Neutrophil (primary cell): Measurements from ENCODE around the gene PPM1L.

Source experiments
- H3K27ac ChIP-seq: fragments of 200-600 bp; sonication (generic); 2 replicates; pipeline ENCODE4 v1.5.1; 2016; ENCODE audit warnings: mild to moderate bottlenecking, moderate library complexity
- H3K27me3 ChIP-seq: fragments of 200-600 bp; sonication (generic); 2 replicates; pipeline ENCODE4 v1.6.0; 2016; ENCODE audit warnings: mild to moderate bottlenecking
- H3K36me3 ChIP-seq: fragments of 200-600 bp; sonication (generic); 2 replicates; pipeline ENCODE4 v1.5.1; 2017
- H3K4me1 ChIP-seq, 2 experiments: fragments of 200-600 bp in 1 of 2; sonication (generic) in 1 of 2; 1 replicate in 1 of 2; 2 replicates in 1 of 2; pipeline versions ENCODE4 v1.5.1 to v1.6.1; 2013 to 2016; ENCODE audit warnings: low read depth in 1 of 2, low read length in 1 of 2, mild to moderate bottlenecking in 1 of 2, moderate library complexity in 1 of 2; ENCODE audit not compliant: control insufficient read depth in 1 of 2, insufficient read depth in 1 of 2
- H3K4me3 ChIP-seq, 2 experiments: fragments of 200-600 bp in 1 of 2; sonication (generic) in 1 of 2; 1 replicate in 1 of 2; 2 replicates in 1 of 2; pipeline ENCODE4 v1.5.1; 2013 to 2016; ENCODE audit warnings: low read depth in 1 of 2, low read length in 1 of 2, mild to moderate bottlenecking in 1 of 2, moderate library complexity in 1 of 2
- H3K9me3 ChIP-seq: fragments of 200-600 bp; sonication (generic); 2 replicates; pipeline ENCODE4 v1.5.1; 2016
- TF ChIP-seq, protein P1 (sequence below): fragments of 200-600 bp; sonication (generic); IDR thresholded peaks from 2 replicates; pipeline ENCODE4 v1.5.1; 2016; ENCODE audit warnings: antibody characterized with exemption

PPM1L gene

DNA sequence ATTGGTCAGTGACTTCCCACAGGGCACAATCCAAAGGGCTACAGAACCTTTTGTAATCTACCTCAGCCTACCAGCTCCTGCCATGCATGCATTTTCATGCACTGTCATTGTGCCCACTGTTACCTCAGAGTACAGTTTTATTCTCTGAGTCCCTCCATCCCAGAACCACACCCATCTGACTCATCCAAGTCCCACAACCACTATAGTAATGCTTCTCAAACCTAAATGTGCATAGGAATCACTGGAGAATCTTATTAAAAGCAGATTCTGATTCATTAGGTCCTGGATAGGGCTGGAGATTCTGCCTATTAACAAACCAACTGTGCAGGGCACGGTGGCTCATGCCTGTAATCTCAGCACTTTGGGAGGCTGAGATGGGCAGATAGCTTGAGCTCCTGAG is 352.8 kb downstream of the PPM1L start:
- TF ChIP-seq, protein P1, sequence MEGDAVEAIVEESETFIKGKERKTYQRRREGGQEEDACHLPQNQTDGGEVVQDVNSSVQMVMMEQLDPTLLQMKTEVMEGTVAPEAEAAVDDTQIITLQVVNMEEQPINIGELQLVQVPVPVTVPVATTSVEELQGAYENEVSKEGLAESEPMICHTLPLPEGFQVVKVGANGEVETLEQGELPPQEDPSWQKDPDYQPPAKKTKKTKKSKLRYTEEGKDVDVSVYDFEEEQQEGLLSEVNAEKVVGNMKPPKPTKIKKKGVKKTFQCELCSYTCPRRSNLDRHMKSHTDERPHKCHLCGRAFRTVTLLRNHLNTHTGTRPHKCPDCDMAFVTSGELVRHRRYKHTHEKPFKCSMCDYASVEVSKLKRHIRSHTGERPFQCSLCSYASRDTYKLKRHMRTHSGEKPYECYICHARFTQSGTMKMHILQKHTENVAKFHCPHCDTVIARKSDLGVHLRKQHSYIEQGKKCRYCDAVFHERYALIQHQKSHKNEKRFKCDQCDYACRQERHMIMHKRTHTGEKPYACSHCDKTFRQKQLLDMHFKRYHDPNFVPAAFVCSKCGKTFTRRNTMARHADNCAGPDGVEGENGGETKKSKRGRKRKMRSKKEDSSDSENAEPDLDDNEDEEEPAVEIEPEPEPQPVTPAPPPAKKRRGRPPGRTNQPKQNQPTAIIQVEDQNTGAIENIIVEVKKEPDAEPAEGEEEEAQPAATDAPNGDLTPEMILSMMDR, result no peak
- no peak overlapping the region for H3K4me3 ChIP-seq
- H3K27ac ChIP-seq, result no peak overlapping the region
- H3K9me3 ChIP-seq, result no peaks in the 10 kb centered on the region
- H3K36me3 ChIP-seq, result no peaks in the 10 kb centered on the region
- H3K27me3 ChIP-seq, result peaks cover under 1% of the 10 kb centered on the region
- peaks cover 7 to 13% of the 10 kb centered on the region in 2 experiments for H3K4me1 ChIP-seq

DNA sequence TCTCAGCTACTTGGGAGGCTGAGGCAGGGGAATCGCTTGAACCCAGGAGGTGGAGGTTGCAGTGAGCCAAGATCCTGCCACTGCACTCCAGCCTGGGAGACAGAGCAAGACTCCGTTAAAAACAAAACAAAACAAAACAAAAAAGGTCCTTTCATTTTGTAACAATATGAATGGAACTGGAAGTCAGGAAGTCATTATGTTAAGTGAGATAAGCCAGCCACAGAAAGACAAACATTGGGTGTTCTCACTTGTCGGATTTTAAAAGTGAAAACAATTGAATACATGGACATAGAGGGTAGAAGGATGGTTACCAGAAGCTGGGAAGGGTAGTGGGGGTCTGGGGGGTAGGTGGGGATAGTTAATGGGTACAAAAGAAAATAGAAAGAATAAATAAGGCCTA is 361.6 kb downstream of the PPM1L start:
- H3K36me3 ChIP-seq, result no peaks in the 10 kb centered on the region

DNA sequence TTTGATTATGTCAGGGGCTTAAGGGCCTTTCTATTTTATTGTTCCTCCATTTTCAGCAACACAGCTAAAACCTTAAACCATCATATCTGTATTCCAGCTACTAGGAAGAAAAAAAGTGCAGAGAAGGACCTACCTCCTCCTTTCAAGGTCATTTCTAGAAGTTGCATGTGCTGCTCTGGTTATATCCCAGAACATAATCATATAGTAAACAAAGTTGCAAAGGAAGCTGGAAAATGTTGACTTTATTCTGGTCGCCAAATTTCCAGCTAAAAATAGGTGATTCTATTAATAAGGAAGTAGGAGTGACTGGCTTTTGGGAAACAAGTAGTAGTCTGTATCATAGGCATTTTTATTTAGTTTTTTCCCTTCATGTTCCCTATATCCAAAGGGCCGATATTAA is 370.5 kb downstream of the PPM1L start:
- Histone ChIP-seq H3K36me3 (no peaks in the 10 kb centered on the region), H3K4me1 (no peaks in the 10 kb centered on the region), H3K27me3 (no peaks in the 10 kb centered on the region), H3K9me3 (no peaks in the 10 kb centered on the region), H3K27ac (no peak overlapping the region), H3K4me3 (no peak overlapping the region)
- TF ChIP-seq, protein P1, result no peak

More for the DNA sequence above, 361.6 kb downstream of the PPM1L start:
- H3K27me3 ChIP-seq, result no peaks in the 10 kb centered on the region
- H3K4me3 ChIP-seq, result no peak overlapping the region
- H3K9me3 ChIP-seq, result peaks cover 10% of the 10 kb centered on the region
- H3K27ac ChIP-seq, result no peak overlapping the region
- H3K4me1 ChIP-seq, result no peaks in the 10 kb centered on the region
- TF ChIP-seq, protein P1, result no peak
